ENCODE results near the gene ZFPL1. TPM values are rescaled to one million over a fixed set of nuclear protein-coding genes. Genes with fewer than 3 reads are reported as not detected.

ZFPL1 gene
- polyA plus RNA-seq, 1 donor = 35.8 TPM

GRCh38 chr11:65071907-65072630, 12.0 kb upstream of the ZFPL1 start:
- H3K36me3 ChIP-seq (ENCODE audit: control insufficient read depth, insufficient read depth, low read length) = no peaks in the 10 kb centered on the region
- H3K27me3 ChIP-seq (ENCODE audit: control insufficient read depth, insufficient read depth, low read length) = no peaks in the 10 kb centered on the region
- H3K4me3 ChIP-seq (ENCODE audit: low read length) = no peak overlapping the region
- whole genome bisulfite sequencing (ENCODE audit: insufficient coverage, low lambda C conversion rate) = 100% methylated on average over 1 of the region's 4 CpGs
- H3K4me1 ChIP-seq (ENCODE audit: control insufficient read depth, insufficient read depth, low read length) = peaks cover 9% of the 10 kb centered on the region
- no peak overlapping the region for H3K27ac ChIP-seq (ENCODE audit: low read length)
- no peak for DNase-seq
- H3K9me3 ChIP-seq (ENCODE audit: control insufficient read depth, low read depth, low read length) = no peaks in the 10 kb centered on the region

DNA sequence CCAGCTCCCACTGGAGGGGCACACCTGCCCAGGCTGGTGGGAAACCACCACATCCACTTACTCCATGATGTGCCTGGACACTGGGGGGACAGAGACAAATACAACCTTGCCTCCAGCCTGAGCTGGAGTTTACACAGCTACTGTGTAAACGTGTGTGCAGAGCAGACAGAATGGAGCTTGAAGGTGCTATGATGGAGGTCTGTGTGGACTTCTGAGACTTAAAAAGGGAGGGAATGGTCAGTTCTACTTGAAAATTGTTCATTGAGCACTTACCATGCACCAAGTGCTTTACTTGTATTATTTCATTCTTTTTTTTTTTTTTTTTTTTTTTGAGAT, 11.4 kb upstream of the ZFPL1 start:
- no CpG with 5 or more reads among the region's 1 CpG for WGBS (ENCODE audit: insufficient coverage, low lambda C conversion rate)
- Histone ChIP-seq H3K36me3 (ENCODE audit: control insufficient read depth, insufficient read depth, low read length) (no peaks in the 10 kb centered on the region), H3K9me3 (ENCODE audit: control insufficient read depth, low read depth, low read length) (no peaks in the 10 kb centered on the region), H3K4me1 (ENCODE audit: control insufficient read depth, insufficient read depth, low read length) (peaks cover 9% of the 10 kb centered on the region), H3K27ac (ENCODE audit: low read length) (no peak overlapping the region), H3K27me3 (ENCODE audit: control insufficient read depth, insufficient read depth, low read length) (no peaks in the 10 kb centered on the region), H3K4me3 (ENCODE audit: low read length) (no peak overlapping the region)
- no peak for DNase-seq

DNA sequence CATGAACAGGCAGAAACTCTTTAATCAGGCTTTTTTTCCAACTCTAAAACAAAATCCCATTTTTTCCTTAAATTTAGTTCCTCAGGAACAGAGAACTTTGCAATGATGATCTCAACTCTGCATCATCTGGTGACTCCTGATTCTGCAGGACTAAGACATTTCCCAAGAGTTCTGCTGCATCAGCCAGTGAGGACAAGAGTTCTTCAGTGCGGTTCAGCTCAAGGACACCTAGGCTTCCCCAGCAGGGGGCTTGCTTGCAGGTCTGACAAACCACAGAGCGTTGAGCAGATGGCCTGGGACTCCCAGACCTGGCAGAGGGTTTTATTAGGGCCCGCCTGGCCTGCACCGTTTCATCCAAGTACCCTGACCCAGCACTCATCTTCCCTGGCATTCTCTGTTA, 6.6 kb upstream of the ZFPL1 start:
- Histone ChIP-seq H3K4me3 (ENCODE audit: low read length) (no peak overlapping the region), H3K27me3 (ENCODE audit: control insufficient read depth, insufficient read depth, low read length) (no peaks in the 10 kb centered on the region), H3K27ac (ENCODE audit: low read length) (no peak overlapping the region), H3K4me1 (ENCODE audit: control insufficient read depth, insufficient read depth, low read length) (peaks cover 8% of the 10 kb centered on the region), H3K9me3 (ENCODE audit: control insufficient read depth, low read depth, low read length) (no peaks in the 10 kb centered on the region), H3K36me3 (ENCODE audit: control insufficient read depth, insufficient read depth, low read length) (peaks cover 8% of the 10 kb centered on the region)
- no CpG with 5 or more reads among the region's 4 CpGs for WGBS (ENCODE audit: insufficient coverage, low lambda C conversion rate)
- DNase-seq = no peak

DNA sequence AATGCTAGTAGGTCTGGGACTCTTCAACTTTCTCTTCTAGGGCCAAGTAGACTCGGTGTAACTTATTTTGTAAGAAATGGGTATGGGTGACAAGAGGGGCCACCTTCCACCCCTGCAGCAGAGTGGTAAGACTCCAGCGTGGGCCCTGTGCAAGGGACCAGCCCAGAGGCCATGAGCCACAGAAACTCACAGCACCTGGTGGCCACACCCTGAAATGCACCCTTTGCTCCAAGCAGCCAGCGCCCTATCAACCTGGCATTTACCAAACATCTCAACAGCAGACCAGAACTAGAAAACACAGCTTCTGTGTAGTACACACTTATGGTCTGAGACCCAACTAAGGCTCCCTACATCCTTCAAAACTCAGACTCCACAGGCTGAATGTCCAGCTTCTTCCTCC, 5.9 kb upstream of the ZFPL1 start:
- DNase-seq = peak; percentile 54 to 66
- Histone ChIP-seq H3K27me3 (ENCODE audit: control insufficient read depth, insufficient read depth, low read length) (no peaks in the 10 kb centered on the region), H3K4me3 (ENCODE audit: low read length) (no peak overlapping the region), H3K36me3 (ENCODE audit: control insufficient read depth, insufficient read depth, low read length) (peaks cover 8% of the 10 kb centered on the region), H3K27ac (ENCODE audit: low read length) (no peak overlapping the region), H3K9me3 (ENCODE audit: control insufficient read depth, low read depth, low read length) (no peaks in the 10 kb centered on the region), H3K4me1 (ENCODE audit: control insufficient read depth, insufficient read depth, low read length) (peaks cover 8% of the 10 kb centered on the region)
- no CpG with 5 or more reads among the region's 3 CpGs for WGBS (ENCODE audit: insufficient coverage, low lambda C conversion rate)

DNA sequence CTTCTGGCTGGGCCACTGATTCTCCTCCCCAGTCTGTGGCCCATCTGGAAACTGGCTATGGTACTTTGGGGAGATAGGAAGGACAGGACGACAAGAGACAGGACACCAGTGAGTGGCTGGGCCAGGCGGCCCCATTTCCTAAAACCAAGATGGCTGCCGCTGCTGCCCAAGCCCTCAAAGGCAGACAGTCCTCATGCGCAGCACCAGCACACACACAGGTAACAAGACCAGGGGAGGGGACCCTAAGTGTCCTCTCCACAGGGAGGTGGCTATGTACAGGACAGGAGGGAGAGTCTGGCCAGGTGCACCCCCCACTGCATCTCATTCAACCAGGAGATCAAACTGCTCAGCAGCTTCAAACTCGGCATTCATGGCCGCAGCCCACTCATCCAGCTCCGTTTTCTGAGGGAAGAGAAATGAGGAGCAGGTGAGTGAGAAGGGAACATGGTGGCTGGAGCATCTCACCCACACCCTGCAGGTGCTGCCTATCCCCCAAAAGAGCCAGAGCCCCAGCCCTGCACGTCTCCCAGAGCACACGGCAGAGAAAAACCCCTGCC, 5.2 kb upstream of the ZFPL1 start:
- Histone ChIP-seq H3K27ac (ENCODE audit: low read length) (no peak overlapping the region), H3K4me1 (ENCODE audit: control insufficient read depth, insufficient read depth, low read length) (peaks cover 8% of the 10 kb centered on the region), H3K27me3 (ENCODE audit: control insufficient read depth, insufficient read depth, low read length) (no peaks in the 10 kb centered on the region), H3K9me3 (ENCODE audit: control insufficient read depth, low read depth, low read length) (no peaks in the 10 kb centered on the region), H3K36me3 (ENCODE audit: control insufficient read depth, insufficient read depth, low read length) (peaks cover 8% of the 10 kb centered on the region), H3K4me3 (ENCODE audit: low read length) (no peak overlapping the region)
- WGBS (ENCODE audit: insufficient coverage, low lambda C conversion rate) = no CpG with 5 or more reads among the region's 9 CpGs
- no peak for DNase-seq

DNA sequence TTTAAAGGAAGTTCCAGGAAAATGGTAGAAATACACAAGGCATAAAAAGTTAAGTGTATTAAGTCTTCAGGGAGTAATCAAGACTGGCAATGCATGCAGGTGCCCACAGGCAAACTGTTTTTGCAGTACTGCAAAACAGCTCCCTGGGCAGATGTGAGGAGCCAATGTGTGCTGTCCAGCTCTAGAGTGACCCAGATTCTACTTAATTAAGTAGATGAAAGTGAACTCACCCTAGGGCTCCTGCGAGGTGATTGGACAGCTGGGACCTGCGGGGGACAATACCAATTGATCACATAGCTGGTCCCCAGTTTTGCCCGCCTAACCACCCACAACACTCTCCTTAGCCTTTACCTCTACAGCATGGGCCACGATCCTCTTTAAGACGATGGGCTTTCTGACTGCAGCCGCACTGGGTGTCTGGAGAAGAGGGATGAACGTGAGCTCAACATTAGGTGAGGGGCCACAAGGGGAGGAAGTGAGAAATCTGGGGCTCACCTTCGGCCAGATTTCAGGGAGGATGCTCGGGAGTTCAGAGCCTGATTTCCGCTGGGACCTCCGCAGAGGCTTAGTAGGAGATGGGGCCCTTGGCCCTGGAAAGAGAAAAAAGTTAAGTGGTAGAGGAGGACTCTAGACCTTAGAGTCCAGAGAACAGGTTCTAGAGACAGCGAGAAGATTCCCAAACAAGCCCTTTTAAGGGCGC, 738 bp upstream of the ZFPL1 start:
- DNase-seq = peak in 1 of 2 donors; percentile 0
- H3K4me1 ChIP-seq (ENCODE audit: control insufficient read depth, insufficient read depth, low read length) = peaks cover 12% of the 10 kb centered on the region
- no peak overlapping the region for H3K27ac ChIP-seq (ENCODE audit: low read length)
- no peaks in the 10 kb centered on the region for H3K9me3 ChIP-seq (ENCODE audit: control insufficient read depth, low read depth, low read length)
- H3K4me3 ChIP-seq (ENCODE audit: low read length) = peak overlapping the region; percentile 86
- WGBS (ENCODE audit: insufficient coverage, low lambda C conversion rate) = no CpG with 5 or more reads among the region's 13 CpGs
- H3K27me3 ChIP-seq (ENCODE audit: control insufficient read depth, insufficient read depth, low read length) = no peaks in the 10 kb centered on the region
- peaks cover 43% of the 10 kb centered on the region for H3K36me3 ChIP-seq (ENCODE audit: control insufficient read depth, insufficient read depth, low read length)

GRCh38 chr11:65084598-65085375, 765 bp downstream of the ZFPL1 start:
- 80% methylated on average over 1 of the region's 23 CpGs for WGBS (ENCODE audit: insufficient coverage, low lambda C conversion rate)
- peak overlapping the region; percentile 94 for H3K27ac ChIP-seq (ENCODE audit: low read length)
- no peaks in the 10 kb centered on the region for H3K27me3 ChIP-seq (ENCODE audit: control insufficient read depth, insufficient read depth, low read length)
- H3K9me3 ChIP-seq (ENCODE audit: control insufficient read depth, low read depth, low read length) = no peaks in the 10 kb centered on the region
- H3K4me1 ChIP-seq (ENCODE audit: control insufficient read depth, insufficient read depth, low read length) = peaks cover 7% of the 10 kb centered on the region
- H3K36me3 ChIP-seq (ENCODE audit: control insufficient read depth, insufficient read depth, low read length) = peaks cover 53% of the 10 kb centered on the region
- H3K4me3 ChIP-seq (ENCODE audit: low read length) = peak overlapping the region; percentile 86
- peak in 1 of 2 donors; percentile 2 for DNase-seq

DNA sequence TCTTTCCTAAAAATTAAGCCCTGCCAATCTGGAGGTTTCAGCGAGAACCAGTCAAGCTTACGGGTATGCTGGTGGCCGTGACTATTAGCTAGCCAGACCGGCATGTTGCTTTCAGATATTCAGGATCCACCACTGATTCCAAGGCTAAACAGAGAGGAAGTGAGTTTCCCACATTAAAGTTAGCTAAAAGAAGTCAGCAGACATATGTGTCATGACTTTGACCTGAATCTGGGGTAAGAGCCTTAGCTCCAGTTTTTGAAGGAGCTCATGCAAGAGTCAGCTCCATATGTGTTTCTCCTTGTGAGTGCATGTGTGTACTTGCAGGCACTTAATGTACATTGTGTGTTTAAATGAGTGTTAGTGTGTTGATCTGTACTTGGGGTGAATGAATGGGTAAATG, 1.4 kb downstream of the ZFPL1 start:
- no CpG with 5 or more reads among the region's 4 CpGs for WGBS (ENCODE audit: insufficient coverage, low lambda C conversion rate)
- Histone ChIP-seq H3K4me3 (ENCODE audit: low read length) (no peak overlapping the region), H3K36me3 (ENCODE audit: control insufficient read depth, insufficient read depth, low read length) (peaks cover 53% of the 10 kb centered on the region), H3K27ac (ENCODE audit: low read length) (no peak overlapping the region), H3K4me1 (ENCODE audit: control insufficient read depth, insufficient read depth, low read length) (peaks cover 7% of the 10 kb centered on the region), H3K27me3 (ENCODE audit: control insufficient read depth, insufficient read depth, low read length) (no peaks in the 10 kb centered on the region), H3K9me3 (ENCODE audit: control insufficient read depth, low read depth, low read length) (no peaks in the 10 kb centered on the region)
- no peak for DNase-seq

DNA sequence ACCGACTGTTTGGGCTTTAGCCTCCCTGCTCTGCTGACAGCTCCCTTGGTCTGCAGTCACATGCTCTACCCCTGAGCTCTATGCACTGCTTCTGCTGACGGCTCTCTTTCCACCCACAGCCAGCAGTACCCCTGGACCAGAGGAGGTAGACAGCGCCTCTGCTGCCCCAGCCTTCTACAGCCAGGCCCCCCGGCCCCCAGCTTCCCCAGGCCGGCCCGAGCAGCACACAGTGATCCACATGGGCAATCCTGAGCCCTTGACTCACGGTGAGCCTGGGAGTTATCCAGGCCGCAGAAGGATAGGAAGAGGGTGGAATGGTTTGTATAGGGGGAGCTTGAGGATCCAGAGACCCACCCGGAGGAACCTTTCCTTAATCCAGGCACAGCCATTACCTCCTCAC, 2.8 kb downstream of the ZFPL1 start:
- Histone ChIP-seq H3K4me1 (ENCODE audit: control insufficient read depth, insufficient read depth, low read length) (peaks cover 7% of the 10 kb centered on the region), H3K4me3 (ENCODE audit: low read length) (no peak overlapping the region), H3K27ac (ENCODE audit: low read length) (no peak overlapping the region), H3K36me3 (ENCODE audit: control insufficient read depth, insufficient read depth, low read length) (peaks cover 52% of the 10 kb centered on the region), H3K27me3 (ENCODE audit: control insufficient read depth, insufficient read depth, low read length) (no peaks in the 10 kb centered on the region), H3K9me3 (ENCODE audit: control insufficient read depth, low read depth, low read length) (no peaks in the 10 kb centered on the region)
- WGBS (ENCODE audit: insufficient coverage, low lambda C conversion rate) = no CpG with 5 or more reads among the region's 9 CpGs
- DNase-seq = no peak

DNA sequence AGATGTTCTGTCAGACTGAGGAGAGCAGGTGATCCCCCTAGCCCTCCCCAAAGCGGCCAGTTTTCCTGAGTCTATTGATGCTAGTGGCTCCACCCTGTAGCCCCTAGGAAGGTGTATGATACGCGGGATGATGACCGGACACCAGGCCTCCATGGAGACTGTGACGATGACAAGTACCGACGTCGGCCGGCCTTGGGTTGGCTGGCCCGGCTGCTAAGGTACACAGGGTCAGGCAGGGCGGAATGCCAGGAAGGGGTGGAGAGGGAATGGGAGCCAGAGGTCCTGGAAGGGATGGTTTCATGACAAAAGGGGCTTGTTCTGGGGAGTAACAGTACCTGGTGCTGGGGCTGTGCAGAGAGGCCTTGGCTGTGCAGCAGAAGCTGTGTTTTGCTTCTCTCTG, 3.2 kb downstream of the ZFPL1 start:
- Histone ChIP-seq H3K4me3 (ENCODE audit: low read length) (no peak overlapping the region), H3K27ac (ENCODE audit: low read length) (no peak overlapping the region), H3K27me3 (ENCODE audit: control insufficient read depth, insufficient read depth, low read length) (no peaks in the 10 kb centered on the region), H3K9me3 (ENCODE audit: control insufficient read depth, low read depth, low read length) (no peaks in the 10 kb centered on the region), H3K36me3 (ENCODE audit: control insufficient read depth, insufficient read depth, low read length) (peaks cover 52% of the 10 kb centered on the region), H3K4me1 (ENCODE audit: control insufficient read depth, insufficient read depth, low read length) (peaks cover 7% of the 10 kb centered on the region)
- no peak for DNase-seq
- 100% methylated on average over 1 of the region's 11 CpGs for WGBS (ENCODE audit: insufficient coverage, low lambda C conversion rate)
